ENCODE measurements around the gene MSRB1.

GRCh38 chr16:1916640-1916990, 26.4 kb downstream of the MSRB1 start:
- TF ChIP-seq EHF (CRISPR knock-in tag; IDR thresholded peaks at IDR 0.05) = no peak
- no peak for TF ChIP-seq CTCF (IDR thresholded peaks at IDR 0.05)
- TF ChIP-seq POLR2A (IDR thresholded peaks at IDR 0.05; ENCODE audit: low read length) = no peak
- no peak for TF ChIP-seq NPAS2 (CRISPR knock-in tag; IDR thresholded peaks at IDR 0.05; ENCODE audit: borderline replicate concordance)
- no peak for TF ChIP-seq RCOR1 (IDR thresholded peaks at IDR 0.05; ENCODE audit: low read depth, low read length)

All from A549 (cell line).